ENCODE data around the gene CPHXL. TPM values are rescaled to one million over a fixed set of nuclear protein-coding genes. Genes with fewer than 3 reads are reported as not detected.

CPHXL gene
- total RNA-seq, 1 donor from 2014 or later: not detected

DNA sequence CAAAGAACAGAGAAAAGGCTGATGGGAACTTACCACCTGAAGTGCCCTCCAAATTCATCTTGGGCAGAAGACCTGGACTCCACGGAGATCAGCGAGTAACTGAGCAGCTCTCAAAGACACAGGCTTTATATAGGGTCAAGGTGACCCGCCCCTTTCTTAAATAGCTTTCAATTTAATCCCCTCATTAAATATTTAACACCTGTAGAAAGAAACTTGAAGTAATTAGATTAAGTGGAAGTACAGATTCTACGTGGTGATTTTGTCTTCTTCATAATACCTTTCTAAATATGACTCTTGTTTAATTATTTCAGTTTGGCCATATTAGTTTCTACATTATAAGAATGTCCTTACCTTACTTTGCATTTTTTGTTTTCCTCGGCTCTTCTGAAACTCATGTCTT, 24.9 kb downstream of the CPHXL start, which contains the start of gene DUXB:
Gene DUXB (minus strand): TSS at position 101 of the 400 bp plus-strand sequence. CDS start 43 bp downstream, at position 58.
- TF ChIP-seq, protein P1, sequence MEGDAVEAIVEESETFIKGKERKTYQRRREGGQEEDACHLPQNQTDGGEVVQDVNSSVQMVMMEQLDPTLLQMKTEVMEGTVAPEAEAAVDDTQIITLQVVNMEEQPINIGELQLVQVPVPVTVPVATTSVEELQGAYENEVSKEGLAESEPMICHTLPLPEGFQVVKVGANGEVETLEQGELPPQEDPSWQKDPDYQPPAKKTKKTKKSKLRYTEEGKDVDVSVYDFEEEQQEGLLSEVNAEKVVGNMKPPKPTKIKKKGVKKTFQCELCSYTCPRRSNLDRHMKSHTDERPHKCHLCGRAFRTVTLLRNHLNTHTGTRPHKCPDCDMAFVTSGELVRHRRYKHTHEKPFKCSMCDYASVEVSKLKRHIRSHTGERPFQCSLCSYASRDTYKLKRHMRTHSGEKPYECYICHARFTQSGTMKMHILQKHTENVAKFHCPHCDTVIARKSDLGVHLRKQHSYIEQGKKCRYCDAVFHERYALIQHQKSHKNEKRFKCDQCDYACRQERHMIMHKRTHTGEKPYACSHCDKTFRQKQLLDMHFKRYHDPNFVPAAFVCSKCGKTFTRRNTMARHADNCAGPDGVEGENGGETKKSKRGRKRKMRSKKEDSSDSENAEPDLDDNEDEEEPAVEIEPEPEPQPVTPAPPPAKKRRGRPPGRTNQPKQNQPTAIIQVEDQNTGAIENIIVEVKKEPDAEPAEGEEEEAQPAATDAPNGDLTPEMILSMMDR (IDR thresholded peaks at IDR 0.05; ENCODE audit: insufficient read depth, low read length, poor library complexity, severe bottlenecking): no peak
- DNase-seq (ENCODE audit: low read depth): no peak
- Histone ChIP-seq H3K27me3 (ENCODE audit: control insufficient read depth, insufficient read depth, low read length) (no peaks in the 10 kb centered on the region), H3K4me3 (ENCODE audit: low read depth, low read length) (no peak within 1 kb of the TSS), H3K36me3 (ENCODE audit: control insufficient read depth, insufficient read depth, low read length) (no peaks in the 10 kb centered on the region)

DNA sequence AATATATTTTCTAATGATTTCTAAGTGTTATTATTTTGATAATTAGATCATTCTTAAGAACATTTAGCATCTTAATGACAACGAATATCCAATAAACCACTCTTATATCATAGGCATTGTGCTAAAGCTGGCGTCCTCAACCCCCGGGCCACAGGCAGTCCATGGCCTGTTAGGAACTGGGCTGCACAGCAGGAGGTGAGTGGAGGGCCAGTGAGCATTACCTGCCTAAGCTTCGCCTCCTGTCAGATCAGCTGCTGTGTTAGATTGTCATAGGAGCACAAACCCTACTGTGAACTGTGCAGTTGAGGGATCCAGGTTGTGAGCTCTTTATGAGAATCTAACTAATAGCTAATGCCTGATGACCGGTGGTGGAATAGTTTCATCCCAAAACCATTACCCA, 28.7 kb downstream of the CPHXL start:
- no peak for DNase-seq (ENCODE audit: low read depth)
- TF ChIP-seq, protein P1 (IDR thresholded peaks at IDR 0.05; ENCODE audit: insufficient read depth, low read length, poor library complexity, severe bottlenecking): no peak
- H3K36me3 ChIP-seq (ENCODE audit: control insufficient read depth, insufficient read depth, low read length): no peaks in the 10 kb centered on the region

DNA sequence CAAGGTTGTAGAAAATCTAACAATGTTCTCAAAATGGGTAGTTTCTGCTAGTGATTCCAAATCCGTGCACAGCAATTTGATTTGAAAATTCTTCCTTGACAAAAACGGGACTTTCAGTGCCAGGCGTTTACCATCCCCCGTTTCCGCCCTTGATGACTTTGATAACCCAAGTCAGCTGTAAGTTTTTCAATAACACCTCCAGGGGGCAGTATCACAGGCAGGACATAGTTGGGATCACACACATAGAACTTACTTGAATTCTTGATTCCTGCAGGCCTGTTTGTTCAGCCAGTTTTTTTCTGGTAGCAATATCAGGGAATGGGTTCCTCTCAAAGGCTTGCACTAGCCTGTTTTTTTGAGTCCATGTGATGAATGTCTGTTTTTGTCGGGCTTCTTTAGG, 30.6 kb downstream of the CPHXL start:
- Histone ChIP-seq H3K27me3 (ENCODE audit: control insufficient read depth, insufficient read depth, low read length) (no peaks in the 10 kb centered on the region), H3K36me3 (ENCODE audit: control insufficient read depth, insufficient read depth, low read length) (no peaks in the 10 kb centered on the region), H3K4me3 (ENCODE audit: low read depth, low read length) (no peak overlapping the region)
- DNase-seq (ENCODE audit: low read depth): no peak
- TF ChIP-seq, protein P1 (IDR thresholded peaks at IDR 0.05; ENCODE audit: insufficient read depth, low read length, poor library complexity, severe bottlenecking): no peak

More for the DNA sequence above, 28.7 kb downstream of the CPHXL start:
- H3K27me3 ChIP-seq (ENCODE audit: control insufficient read depth, insufficient read depth, low read length): no peaks in the 10 kb centered on the region
- H3K4me3 ChIP-seq (ENCODE audit: low read depth, low read length): no peak overlapping the region

DNA sequence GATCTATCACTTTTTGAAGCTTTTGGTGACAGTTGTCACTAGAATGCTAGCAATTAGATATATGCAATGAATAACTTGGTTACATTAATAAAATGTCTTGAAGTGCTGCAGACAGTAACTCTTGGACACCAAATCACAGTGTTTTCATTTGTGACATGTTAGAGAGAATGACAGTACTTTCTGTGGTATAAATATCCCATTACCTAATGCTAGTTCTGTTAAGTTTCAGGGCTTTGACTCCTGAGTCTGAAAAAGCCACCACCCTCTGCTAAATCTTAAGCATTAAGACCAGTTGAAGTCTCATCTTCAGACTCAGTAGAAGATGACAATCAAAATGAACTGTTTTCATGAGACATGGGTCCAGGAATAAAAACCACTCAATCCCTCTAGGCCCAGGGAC, 38.9 kb downstream of the CPHXL start:
- Histone ChIP-seq H3K4me3 (ENCODE audit: low read depth, low read length) (no peak overlapping the region), H3K27me3 (ENCODE audit: control insufficient read depth, insufficient read depth, low read length) (no peaks in the 10 kb centered on the region), H3K36me3 (ENCODE audit: control insufficient read depth, insufficient read depth, low read length) (no peaks in the 10 kb centered on the region)
- TF ChIP-seq, protein P1 (IDR thresholded peaks at IDR 0.05; ENCODE audit: insufficient read depth, low read length, poor library complexity, severe bottlenecking): no peak
- no peak for DNase-seq (ENCODE audit: low read depth)

DNA sequence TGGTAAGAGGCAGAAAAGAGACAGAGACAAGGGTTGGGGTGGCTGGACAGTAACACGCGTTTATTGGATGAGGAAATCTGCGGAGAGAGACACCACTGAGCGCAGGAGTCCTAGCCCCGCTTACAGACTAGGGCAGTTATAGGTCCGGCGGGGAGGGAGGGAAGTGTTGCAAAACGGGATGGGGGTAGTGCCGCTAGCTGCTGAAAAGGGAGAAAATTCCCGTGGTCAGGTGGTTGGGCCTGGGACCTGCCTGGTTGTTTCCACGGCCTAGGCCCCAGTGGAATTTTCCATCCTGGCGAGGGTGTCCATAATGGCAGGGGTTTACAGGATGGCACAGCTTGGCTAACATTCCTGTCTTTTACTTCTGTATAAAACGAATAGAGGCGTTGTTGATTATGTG, 44.0 kb downstream of the CPHXL start:
- no peaks in the 10 kb centered on the region for H3K27me3 ChIP-seq (ENCODE audit: control insufficient read depth, insufficient read depth, low read length)
- DNase-seq (ENCODE audit: low read depth): no peak
- no peak overlapping the region for H3K4me3 ChIP-seq (ENCODE audit: low read depth, low read length)
- TF ChIP-seq, protein P1 (IDR thresholded peaks at IDR 0.05; ENCODE audit: insufficient read depth, low read length, poor library complexity, severe bottlenecking): no peak
- no peaks in the 10 kb centered on the region for H3K36me3 ChIP-seq (ENCODE audit: control insufficient read depth, insufficient read depth, low read length)

DNA sequence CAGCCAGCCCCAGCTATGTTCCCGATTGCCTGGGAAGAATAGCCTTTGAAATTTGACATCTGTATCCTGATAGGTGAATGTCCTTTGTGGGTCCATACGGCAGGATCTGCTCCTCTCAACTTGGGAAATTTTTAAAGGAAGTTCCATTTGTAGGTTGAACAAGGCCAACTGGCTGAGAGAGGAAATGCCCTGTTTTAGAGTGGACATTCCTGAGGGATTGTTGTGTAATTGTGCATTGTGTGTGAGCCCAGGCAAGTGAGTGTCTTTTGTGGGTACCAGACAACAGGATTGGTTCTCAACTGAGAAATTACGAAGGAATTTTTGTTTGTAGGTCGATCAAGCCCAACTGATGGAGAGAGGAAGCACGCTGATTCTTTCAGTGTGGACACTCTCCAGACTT, 46.9 kb downstream of the CPHXL start:
- no peak overlapping the region for H3K4me3 ChIP-seq (ENCODE audit: low read depth, low read length)
- TF ChIP-seq, protein P1 (IDR thresholded peaks at IDR 0.05; ENCODE audit: insufficient read depth, low read length, poor library complexity, severe bottlenecking): no peak
- H3K27me3 ChIP-seq (ENCODE audit: control insufficient read depth, insufficient read depth, low read length): no peaks in the 10 kb centered on the region
- H3K36me3 ChIP-seq (ENCODE audit: control insufficient read depth, insufficient read depth, low read length): no peaks in the 10 kb centered on the region
- no peak for DNase-seq (ENCODE audit: low read depth)
